ENCODE data around the gene MSH3.
"Not testable (repeated sequence)": the region's sequence is repeated elsewhere in the genome, so short reads cannot be mapped to it uniquely, and the experiment has no call there.

The MSH3 gene

DNA sequence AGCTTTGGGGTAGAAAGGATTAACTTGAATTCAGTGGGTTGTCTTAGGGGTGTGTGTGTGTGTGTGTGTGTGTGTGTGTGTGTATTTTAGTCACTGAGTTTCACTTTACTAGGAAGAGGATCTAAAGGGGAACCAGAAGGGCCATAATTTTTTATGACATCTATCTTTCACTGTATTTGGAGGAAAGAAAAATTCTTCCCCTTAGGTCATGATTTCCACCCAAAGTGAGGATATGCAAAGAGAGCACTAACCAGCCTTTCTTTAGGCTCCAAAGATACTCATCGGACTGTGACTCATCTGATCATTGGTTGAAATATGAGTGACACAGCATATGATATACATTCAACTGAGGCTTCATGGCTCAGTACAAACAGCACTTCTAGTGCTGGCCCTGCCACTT is 230.5 kb downstream of the MSH3 start:
- DNase-seq (ENCODE audit: low read depth in 2 of 2, low spot score in 1 of 2): no peak

DNA sequence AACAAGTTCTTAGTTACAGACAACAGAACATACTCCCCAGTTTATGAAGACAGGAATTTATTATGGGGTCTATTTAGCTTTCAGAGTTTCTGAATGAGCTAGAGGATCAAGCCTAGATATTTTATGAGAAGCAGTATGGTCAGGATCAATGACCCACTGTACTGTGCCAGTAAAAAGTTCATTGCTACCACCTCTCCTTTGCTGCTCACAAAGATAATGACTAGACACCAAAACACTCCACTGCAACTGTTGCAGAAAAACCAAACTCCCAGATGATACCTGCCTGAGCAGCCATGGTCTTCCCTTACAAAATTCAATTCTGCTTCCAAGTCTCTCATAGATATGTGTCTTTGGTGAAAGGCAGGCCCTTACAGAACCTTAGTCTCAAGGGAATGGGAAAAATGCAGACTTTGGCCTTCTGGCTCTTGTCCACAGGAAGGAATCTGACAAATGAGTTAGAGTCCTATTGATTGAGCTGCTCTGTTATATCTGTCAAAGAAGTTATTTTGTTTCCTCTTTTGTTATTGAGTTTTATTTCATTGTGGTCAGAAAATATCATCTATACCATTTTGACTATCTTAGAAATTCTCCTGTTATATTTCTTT is 231.0 kb downstream of the MSH3 start:
- DNase-seq (ENCODE audit: low read depth in 2 of 2, low spot score in 1 of 2): no peak

DNA sequence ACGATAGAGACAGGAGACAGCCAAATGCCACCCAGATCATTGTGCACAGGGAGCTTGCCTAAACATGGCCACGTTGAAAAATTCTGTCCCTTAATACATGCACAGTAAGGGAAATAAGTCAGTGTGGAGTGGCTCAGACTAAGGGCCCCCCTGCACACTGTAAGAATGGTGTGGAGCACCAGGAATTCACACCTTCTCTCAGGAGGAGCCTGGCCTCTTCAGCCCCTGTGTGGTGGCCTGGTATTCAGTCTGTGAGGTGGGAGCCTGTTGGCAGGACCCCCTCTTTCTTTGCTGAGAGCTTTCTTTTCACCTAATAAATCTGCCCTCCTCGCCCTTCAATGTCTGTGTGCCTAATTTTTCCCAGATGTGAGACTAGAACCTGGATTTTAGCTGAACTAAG is 239.6 kb downstream of the MSH3 start:
- DNase-seq (ENCODE audit: low read depth in 2 of 2, low spot score in 1 of 2): no peak

DNA sequence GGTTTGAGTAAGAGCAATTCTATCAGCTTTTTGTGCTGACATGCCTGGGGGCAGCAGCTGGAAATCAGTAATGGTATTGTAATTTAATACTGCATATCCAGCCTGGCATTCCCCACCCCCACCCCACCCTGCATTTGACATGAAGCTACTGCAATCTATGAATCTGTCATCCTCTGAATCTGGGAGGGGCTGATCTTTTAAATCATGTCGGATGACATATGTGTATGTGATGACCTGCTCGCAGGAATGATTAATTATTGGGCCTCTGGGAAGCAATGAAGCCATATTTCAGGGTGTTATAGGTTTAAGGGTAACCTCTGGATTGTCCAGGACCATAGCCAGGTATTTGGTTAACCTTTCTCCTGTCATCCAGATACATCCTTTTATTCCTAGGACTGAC is 241.1 kb downstream of the MSH3 start:
- DNase-seq (ENCODE audit: low read depth in 2 of 2, low spot score in 1 of 2): no peak

DNA sequence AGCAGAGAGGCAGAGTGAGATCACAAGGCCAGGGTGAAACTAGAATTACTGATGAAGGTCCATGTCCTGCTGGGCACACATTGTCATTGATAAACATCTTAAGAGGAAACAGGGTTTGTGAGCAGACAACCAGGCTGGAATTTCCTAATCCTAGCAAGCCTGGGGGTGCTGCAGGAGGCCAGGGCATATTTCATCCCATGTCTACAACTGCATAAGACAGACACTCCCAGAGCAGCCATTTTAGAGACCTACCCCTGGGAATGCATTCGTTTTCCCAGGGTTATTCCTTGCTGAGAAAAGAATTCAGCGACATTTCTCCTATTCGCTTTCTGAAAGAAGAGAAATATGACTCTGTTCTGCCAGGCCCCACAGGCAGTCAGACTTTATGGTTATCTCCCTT is 248.2 kb downstream of the MSH3 start:
- DNase-seq (ENCODE audit: low read depth in 2 of 2, low spot score in 1 of 2): not testable (repeated sequence)

DNA sequence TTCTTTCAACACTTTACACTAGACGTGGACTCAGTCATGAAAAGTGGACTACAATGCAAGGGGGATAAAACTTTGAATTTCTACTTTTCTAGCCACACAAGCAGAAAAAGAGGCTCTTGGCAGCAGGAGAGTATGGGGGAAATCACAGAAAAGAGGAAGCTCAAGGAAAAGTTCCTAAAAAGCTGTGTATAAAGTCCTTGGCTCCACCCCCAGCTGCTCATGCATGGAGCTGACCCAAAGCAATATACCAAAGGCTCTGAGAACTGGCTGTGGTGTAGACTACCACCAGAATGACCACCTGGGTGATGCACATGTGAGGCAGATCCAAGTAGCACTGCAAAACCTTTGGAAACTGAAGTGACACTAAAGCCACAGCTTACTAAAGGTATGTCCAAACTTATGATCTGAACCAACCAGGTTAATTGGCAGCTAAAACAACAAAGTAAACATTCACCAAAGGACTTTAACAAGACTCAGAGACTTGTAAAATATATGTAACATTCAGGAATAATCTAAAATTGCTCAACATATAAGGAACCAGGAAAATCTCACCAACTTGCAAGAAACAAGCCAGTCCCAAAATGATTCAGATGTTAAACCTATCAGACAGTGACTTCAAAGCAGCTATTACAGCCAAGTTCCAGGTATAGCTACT is 250.2 kb downstream of the MSH3 start:
- DNase-seq (ENCODE audit: low read depth in 2 of 2, low spot score in 1 of 2): no peak

DNA sequence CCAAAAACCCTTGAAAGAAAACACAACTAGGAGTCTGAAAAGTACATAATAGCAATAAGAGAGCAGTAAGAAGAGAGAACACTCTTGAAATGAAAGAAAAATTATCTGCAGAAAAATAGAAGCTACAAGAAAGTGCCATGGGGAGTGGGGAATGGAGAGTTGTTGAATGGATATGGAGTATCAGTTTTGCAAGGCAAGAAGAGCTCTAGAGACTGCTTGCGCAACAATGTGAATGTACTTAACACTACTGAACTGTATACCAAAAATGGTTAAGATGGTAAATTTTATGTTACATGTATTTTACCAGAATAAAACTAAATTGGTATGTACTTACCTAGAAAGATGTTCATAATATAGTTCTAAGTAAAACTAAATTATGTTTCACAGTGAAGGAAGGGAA is 251.0 kb downstream of the MSH3 start:
- DNase-seq (ENCODE audit: low read depth in 2 of 2, low spot score in 1 of 2): no peak

DNA sequence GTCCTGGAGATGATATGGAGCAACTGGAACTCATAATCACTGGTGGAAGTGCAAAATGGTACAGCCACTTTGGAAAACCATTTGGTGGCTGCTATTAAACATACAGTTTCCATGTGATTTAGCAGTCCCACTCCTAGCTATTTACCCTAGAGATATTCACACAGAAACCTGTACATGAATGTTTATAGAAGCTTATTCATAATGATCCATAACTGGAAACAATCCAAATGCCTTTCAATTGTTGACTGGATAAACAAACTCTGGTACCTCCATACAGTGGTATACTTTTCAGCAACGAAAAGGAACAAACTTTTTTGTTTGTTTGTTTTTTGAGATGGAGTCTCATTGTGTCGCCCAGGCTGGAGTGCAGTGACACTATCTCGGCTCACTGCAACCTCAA is 258.0 kb downstream of the MSH3 start:
- DNase-seq (ENCODE audit: low read depth in 2 of 2, low spot score in 1 of 2): no peak

DNA sequence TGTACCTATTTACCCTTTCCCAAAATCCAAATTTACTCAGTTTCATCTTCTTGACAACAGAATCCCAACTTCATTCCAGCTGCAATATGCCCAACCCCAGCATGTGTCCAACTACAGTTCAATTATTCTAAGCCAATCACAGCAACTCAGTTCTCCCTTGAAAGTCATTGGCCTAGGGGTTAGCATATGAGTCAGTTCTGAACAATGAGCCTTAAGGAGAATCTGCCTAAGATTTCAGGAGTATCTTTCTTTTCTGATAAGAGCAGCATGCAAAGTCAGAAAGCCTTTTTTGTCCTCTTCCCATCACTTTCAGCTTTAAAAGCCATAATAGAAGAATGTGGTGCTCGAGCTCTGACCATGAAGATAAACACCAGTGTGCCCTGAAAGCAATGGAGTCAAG is 261.3 kb downstream of the MSH3 start:
- DNase-seq (ENCODE audit: low read depth in 2 of 2, low spot score in 1 of 2): no peak

DNA sequence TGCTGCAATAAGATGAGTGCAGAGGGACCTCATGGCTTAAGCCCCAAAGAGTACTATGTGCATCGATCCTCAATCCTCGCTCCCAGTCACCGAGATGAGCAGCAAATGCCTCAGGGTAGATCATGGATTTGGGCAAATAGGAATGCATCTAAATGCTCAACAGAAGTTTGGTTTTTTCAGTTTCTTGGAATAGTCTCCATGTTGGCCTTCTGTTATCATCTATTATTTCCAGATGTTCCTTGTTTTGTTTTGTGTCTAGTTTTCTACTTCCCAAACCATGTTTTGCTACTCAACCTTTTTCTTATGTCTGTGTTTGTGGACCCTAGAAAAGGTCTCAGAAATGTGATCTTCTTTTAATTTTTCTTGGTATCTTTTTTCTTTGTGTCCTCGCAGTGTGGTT is 262.2 kb downstream of the MSH3 start:
- no peak for DNase-seq (ENCODE audit: low read depth in 2 of 2, low spot score in 1 of 2)

DNA sequence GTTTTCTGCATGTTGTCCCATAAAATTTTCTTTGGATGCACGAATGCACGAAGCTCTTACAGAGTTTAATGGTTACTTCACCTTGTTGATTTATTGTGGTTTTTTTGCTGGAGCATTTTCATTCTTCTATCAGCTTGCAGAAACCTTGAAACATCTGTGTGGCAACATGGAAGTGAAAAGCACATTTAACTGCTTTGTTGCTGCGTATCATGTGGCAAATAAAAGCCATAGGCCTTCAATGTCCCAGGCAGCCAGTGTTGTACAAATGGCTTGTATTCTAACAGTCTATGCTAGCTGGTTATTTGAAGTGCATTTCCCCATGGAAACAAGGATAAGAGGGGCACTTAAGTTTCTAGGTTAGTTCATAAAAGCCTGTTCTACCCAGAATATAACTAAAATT is 263.2 kb downstream of the MSH3 start:
- no peak for DNase-seq (ENCODE audit: low read depth in 2 of 2, low spot score in 1 of 2)

DNA sequence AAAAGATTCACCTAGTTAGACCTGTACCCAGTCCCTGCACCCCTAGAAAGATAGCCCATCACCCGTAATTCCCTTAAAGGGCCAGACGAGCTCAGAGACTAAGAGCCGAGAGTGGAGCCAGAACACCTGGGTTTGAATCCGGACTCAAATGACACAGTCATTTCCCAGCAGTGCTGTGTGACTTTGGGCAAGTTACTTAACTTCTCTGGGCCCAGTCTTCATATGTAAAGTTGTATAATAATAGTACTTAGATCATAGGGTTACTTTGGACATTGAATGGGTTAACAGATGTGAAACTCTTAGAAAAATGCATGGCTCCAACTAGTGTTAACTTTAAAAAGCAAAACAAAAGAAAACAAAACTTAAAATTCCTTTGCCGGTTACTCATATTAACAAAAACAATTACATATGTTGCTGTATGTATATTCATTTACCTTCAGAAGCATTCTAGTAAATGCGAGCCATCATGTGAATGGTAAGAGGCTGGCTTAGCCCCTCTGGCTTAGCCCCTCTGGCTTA is 265.3 kb downstream of the MSH3 start:
- DNase-seq (ENCODE audit: low read depth in 2 of 2, low spot score in 1 of 2): no peak

DNA sequence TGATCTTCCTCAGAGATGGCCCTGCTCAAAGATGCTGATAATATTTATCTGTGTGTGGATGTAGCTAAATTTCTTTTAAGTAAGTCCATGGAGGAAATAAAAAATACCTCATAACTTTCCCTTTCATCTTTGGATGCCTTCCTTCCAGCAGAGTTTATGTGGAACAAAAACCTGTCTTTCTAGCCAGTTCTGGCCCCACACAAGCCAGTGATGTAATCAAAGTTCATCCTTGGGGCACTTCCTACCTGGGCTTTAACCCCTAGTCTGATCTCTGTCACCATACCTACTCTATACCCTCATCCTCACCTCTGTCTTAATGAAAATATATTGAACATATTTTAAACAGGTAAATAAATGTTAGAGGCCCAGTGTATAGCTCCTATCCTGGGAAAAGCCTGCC is 265.9 kb downstream of the MSH3 start:
- DNase-seq (ENCODE audit: low read depth in 2 of 2, low spot score in 1 of 2): no peak

DNA sequence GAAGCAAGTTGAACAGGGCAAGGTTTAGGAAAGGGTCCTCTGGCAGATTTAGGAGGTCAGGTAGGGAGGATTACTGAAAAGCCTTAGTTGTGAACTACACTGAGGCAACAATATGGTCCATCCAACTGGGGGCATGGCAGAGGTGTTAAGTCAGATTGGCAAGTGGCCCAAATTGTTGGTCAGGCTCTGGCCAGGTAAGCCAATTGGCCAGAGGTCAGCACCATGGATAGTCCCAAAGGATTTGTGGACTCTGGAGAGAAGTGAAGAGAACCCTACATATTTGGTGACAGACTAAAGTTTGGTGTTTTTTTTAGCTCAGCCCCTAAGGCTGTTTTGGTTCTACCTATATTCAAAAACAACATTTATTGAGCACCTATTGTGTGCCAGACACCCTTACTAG is 266.6 kb downstream of the MSH3 start:
- DNase-seq (ENCODE audit: low read depth in 2 of 2, low spot score in 1 of 2): no peak

DNA sequence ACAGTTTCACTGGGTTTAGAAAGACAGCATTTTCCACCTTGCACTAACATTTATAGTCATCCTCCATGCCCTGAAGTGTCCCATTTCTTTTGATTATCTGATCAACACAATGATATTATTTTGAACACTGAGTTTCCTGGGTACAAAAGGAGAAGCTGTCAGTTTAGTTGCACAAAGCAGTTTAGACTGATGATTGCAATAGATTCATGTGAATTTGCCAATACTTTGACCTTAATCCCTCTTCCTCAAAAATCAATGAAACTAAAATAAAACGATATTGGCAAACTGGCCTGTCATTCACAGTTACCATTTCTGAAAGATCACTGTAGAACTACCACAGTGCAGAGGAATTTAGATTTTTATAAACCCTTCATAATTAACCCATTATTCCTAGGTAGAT is 271.5 kb downstream of the MSH3 start:
- no peak for DNase-seq (ENCODE audit: low read depth in 2 of 2, low spot score in 1 of 2)

Measured in stimulated activated CD8-positive, alpha-beta memory T cell treated with anti-CD3 and anti-CD28 coated beads, Interleukin-4, amount 100 ng/mL, for 4 hours (primary cell).